Activated gamma-delta T cell treated with Interleukin-2 at 50 U/mL for 16 hours (primary cell): ENCODE results near the gene OPCML.

Experiments used
- DNase-seq: peaks from one replicate; pipeline ENCODE4 v3.0.0-alpha.2; 2020

The OPCML gene

DNA sequence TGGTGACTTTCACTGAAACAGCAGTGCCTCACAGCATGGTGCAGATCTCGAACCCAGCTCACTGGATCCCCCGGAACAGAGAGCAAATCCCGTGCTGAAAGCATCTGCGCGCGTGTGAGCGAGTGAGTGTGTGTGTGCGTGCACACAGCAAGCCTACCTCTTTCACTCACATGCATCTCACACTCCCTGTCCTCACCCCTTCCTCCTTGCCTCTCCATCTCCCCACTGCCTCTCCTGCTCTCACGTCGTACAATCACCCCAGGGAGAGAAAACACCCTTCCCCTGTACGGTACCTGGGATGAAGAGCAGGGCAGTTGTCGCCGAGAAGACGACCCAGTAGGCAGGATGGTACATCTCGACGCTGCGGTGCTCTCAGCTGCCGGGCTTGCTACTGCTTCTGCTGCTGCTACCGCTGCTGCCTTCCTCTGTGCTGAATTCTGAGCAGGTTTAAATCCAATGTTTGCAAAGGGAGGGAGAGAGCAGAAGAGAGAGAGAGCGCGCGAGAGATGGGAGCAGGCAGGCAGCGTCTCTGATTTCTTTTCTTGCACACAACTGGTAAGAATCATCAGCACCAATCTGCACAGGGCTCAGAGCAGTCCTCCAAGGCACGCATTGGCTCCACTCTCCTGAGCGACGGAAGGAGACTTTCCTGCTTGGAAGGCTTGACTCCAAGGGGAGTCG, at the start of gene OPCML:
TSS of gene OPCML (minus strand) at position 531 of the 681 bp plus-strand sequence.
- no peak for DNase-seq

DNA sequence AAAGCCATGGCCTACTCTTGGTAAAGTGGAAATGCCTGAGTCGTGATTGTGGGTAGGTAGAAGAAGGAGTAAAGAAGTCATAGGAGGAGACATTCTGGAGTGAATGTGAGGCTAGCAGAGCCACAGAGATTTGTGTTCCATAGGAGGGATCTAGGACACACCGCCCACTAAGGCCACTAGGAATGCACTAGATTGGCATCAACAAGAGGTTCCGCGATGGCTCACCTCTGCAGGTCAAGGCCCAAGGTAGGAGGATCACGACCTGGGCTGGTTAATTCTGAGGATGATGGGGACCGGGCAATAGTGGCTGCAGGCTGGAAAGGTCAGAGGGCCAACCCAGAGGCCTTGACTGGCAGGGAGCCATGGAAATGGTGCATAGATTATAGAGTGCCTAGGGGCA, 48.8 kb upstream of the OPCML start:
- DNase-seq, result no peak

DNA sequence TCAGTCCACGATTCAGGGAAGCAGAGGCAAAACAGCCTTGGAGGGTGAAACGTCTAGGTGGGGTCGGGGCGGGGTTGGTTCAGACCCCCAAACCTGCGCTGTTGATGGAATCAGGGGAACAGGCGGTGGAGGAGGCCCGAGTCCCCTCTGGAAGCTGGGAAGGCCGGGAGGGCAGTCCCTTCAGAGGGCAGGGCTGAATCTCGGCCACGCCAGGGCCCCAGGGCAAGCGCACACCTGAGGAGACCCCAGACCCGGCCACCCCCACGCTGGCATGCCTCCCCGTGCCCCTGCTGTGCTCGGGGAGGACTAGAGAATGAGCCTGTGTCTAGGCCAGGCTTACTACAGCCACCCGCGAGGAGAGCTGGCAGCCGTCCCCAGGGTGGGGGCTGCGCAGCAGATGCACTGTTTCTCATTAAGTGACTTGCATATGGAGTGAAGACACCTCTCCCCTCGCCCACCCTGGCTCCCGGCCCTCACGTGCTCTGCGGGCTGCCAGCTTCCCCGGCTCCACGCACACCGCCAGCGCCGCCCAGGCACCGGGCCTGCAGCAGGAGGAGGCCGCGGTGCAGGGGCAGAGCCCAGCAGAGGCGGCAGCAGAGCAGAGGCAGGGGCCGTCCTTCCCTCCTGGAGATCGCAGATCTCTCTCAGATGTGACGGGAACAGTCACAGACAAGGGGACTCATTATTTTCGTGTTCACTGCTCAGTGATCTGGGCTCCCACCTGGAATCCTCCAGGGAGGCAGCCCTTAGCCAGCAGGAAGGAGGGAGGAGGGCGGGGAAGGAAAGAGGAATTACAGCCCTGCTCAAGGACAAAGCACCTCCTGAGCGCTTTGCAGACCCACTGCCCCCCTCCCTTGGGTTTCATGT, 47.1 kb upstream of the OPCML start:
- no peak for DNase-seq

DNA sequence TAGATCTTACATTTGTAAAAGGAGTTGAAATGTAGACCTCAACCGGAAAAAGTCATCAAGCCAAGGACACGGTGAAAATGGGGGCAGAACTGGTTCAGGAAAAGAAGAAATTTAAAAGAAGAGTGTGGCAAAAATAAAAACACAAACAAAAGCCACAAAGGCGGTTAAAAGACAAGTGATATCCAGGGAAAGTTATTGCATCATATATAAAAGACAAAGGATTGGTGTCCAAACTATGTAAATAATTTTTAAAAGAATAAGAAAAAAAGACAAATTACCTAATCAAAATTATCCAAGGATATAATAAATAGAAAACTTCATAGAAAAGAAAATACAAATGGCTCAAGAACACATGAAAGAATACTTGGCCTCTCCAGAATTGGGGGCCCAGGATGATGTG, 45.1 kb upstream of the OPCML start:
- no peak for DNase-seq

DNA sequence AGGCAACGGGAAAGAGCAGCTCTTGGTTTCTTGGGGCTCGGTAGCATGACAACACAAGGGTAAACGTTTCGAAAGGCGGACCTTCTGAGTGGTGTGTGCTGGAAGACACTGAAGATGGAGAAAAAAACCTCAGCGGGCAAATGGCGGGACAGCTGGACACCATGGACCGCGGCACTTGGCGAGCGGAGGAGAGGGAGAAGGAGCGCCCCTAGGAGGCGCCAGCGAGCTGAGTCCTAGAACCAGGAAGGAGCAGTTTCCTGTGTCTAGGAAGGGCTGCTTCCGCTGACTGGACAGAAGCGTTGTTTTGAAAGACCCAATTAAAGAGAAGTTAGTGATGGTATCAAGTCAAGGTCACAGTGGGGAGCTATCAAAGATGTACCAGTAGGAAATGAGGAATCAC, 44.0 kb upstream of the OPCML start:
- DNase-seq, result no peak

DNA sequence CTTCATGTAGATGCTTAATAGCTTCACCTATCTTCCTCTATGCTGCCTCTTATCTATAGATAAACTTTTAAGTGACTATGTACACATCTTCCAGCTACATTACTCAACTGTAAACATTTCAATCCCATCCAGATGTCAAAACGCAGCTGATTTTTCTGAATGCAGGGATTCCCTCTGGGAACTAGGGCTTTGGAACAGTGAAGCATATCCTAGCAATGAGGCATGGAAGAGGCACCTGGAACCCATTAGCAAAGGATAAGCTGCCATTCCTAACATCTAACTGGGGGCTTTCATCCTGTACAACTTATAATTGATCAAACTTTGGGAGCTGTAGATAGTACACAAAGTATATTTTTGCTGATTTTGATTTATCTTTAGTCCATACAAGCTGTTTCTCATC, 40.8 kb upstream of the OPCML start:
- DNase-seq, result no peak

DNA sequence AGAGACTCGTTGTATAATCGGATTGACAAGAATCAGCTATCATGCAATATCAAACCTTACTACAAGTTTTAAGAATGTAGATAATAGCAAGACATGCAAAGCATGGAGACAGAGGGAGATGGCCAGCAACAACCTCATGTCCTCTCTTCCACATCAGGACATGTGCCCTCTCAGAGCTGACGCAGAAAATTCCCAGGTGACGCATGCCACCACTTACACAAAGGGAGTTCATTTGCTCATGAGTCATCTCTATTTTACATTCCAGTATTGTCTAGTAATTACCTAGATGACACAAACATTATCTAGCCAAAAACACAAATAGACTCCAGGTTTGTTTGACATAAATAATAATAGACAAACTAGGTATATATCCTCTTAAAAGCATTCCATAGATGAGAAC, 38.1 kb upstream of the OPCML start:
- DNase-seq, result no peak

DNA sequence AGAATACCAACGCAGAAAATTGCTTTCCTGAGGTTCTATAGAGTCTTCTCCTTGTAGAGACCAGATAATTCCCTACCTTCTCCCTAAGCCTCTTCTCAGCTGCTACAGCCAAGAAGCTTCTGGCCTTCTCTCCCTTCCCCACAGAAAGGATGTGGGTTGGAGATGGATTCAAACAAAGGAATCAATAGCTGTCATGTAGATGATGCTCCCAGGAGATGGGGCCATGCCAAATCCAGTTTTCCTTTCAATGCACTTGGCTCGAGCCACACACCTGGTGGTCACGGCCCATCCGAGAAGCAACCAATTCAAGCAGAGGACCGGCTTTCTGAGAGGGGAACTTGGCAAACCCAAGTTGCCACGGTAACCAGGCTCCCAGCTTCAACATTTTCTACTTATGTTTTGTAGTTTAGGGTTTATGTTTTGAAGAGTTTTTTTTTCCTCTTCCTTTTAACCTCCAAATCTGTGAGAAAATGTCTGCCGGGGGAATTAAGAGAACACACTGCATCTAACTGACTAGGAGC, 31.3 kb upstream of the OPCML start:
- DNase-seq, result no peak

DNA sequence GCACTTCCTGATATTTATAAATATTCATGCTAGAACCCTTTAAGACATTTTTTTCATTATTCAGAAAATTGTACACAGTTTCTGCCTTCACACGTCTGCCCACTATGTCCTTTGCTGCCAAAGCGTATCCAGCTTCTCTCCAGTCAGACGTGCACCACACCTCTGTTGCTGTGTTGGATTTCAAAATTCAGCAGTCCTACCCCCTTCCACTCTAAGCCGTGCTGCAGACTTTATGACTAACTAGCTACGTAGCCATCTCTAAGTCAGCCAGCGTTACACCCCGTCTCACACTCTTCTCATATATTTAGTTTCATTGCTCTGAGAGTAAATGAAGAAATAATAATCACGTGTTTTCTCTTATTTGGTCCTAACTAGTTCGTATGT, 28.2 kb upstream of the OPCML start:
- DNase-seq, result no peak

DNA sequence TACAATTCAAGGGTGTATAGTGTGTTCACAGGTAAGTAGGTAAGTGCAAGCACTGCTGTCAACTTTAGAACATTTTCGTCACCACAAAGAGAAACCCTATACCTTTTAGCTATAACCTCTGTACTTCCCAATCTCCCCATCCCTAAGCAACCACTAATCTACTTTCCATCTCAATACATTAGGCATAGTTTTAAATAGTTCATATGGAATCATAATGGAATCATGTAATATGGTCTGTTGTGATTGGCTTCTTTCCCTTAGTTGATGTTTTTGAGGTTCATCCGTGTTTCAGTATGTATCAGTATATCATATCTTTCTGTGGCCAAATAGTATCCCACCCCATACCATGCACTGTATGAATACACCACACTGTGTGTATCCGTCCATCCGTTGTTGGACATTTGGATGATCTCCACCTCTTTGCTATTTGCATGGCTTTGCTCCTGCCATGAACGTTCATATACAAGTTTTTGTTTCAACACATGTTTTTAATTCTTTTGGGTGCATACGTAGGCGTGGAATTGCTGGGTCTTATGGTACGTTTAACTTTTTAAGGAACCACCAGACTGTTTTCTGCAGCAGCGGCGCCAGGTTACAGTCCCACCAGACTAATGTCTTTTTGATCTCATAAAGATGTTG, 27.7 kb upstream of the OPCML start:
- DNase-seq, result no peak

DNA sequence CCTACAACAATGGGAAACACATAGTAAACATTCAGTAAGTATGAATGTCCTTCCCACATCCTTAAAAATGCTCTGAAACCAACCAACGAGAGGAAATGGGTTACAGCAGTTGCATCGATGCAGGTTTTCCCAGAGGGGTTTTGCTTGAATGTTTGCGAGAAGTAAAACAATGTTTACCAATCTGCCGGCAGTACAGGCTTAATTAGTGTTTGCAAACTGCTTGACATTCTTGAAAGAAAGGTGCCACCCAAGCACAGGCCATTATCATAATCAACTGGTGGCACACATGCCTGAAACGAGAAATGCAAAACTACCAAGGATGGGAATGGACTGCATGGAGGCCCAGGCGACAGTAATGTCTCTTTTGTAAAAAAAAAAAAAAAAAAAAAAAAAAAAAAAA, 27.1 kb upstream of the OPCML start:
- no peak for DNase-seq

DNA sequence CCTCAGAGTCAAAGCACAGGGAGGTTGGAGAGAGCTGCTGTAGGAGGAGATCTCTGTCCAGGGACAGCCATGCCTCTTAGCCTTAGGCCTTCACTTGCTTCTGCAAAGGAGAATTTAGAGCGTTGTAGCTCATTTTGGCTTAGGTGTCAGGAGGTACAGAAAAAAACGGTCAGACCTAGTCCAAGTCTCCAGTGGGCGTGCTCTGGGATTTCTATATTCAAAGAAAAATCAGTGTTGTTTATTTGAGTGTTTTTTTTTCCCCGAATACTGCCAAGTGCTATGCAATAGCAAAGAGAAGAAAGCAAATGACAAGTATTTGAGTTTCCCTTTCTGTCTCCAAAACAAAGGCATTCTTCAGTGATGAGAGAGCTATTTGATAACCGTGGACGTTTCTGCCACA, 22.7 kb upstream of the OPCML start:
- DNase-seq, result no peak

DNA sequence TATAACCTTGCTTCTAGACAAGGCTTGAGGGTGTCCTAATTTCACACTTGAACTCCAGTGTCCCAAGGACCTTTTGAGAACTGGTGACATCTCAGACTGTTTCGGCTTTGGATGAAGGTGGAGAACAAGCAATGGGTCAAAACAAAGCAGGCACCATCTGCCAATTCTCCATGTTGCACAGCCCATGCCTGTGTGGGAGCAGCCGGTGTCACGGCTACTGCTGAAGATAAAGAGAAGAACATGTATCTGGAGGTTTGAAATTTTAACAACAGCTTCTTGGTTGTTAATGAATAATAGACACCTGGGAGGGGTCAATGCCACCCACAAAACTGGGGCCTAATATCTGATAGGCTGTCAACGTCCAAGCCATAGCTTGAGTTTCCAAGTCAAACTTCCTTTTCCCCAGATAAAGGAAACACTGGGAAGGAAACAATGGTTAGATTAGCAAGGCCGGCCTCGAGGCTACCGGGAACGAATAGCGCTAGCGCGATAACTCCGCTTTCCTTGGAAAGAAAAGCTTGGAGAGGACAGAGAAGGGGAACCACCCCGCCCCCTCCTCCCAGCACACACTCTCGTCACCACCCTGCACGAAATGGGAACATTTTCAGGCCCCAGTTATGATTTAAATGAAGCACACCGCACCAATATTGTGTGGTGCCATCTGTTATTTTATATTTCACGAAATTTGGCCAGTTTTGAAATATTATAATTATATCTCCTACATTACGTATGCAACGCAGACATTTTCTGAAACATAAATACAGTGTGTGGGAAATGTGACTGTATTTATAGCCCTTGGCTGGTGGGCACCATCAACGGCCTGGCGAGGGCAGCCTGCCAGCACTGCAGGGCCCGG, 21.8 kb upstream of the OPCML start:
- no peak for DNase-seq

DNA sequence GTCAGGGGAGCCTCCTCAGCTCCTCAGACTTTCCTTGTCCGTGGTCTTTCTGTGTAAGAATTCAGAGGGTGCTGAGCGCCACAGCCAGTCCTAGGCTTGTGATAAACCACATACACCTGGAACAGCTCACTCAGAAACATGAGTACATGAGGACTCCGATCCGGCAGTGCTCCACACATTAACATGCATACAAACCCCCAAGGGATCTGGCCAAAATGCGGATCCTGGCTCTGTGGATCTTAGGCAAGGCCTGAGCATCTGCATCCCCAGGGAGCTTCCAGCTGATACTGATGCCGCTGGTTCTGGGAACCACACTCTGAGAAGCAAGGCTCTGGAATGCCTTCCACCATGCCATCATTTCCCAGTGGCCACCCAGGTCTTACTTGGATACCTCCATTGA, 20.6 kb upstream of the OPCML start:
- no peak for DNase-seq

DNA sequence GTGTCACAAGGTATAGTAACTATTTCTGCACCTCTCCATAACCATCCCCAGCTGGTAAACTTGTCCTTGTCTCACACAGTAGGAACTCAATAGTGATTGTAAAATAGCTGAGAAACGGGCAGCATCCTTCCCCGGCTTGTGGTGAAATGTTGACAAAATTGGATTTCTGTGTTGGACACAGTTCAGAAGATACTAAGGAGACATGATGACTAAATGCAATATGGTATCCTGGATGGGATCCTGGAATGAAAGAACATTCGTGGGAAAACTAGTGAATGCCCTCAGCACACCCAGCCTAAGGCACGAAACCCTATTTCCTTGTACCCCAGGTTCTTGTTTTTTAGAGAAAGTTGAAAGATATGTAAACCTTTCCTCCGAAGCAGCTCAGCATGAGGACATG, 18.8 kb upstream of the OPCML start:
- no peak for DNase-seq

DNA sequence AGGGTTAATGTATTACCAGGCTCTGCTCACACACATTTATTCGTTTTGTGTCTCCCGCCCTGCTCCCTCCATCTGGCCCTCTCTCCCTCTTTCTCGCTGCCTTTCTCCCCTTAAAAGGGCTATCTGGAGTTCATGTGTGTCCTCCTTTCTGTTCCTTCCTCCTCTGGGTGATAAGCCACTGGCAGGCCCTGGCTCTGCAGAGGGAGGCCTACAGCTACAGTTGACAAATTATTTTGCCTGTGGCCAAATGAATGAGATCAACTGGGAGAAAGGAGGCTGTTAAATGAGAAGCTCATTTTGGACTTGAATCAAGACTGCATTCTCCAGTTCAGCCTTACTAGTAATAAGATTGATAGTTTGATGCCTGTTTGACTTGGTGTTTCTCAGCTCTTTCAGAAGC, 17.5 kb upstream of the OPCML start:
- DNase-seq, result no peak

DNA sequence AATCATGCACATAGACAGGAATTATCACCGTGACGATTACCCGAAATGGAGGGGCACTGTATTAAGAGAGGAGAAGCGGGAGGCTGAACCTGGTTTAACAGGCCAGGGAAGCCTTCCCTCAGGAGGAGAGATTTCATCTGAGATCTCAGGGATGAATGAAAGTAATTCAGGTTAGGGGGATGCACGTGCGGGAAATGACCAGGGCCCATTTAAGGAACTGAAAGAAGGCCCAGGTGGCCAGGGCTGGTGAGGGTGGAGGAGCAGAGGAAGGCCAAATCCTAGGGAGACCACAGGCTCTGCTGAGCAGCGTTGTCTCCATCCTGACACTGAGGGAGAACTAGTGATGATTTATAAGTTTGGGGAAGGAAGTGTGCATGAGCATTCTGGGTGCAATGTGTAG, 16.3 kb upstream of the OPCML start:
- DNase-seq, result no peak

DNA sequence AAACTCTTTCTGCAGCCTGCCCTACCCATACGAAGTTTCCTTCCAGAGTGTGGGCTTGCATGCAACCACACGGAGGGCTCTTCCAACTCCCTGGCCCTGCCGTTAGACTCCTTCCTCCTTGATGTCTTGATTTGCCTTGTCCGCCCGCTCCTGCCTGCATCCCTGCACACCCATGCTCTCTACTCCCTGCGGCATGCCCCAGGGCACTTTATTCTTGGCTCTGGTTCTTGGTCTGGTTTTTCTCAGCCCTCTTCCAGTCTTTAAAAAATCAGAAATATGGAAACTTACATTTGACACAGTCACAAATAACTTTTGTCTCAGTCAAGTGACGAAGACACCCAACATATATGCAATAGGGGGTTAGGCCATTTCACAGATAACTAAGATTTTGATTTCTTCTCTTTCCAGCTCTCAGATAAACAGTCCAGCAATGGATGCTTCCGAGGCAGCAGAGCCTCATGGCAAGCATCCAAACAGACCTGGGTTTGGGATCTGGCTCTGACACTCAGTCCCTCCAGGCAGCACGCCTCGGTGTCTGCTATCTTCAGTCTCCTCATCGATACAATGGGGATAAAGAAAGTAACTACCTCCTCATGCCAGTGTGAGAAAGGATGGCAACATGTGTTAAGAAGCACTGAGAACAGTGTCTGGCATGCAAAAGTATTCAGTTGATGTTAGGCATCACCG, 15.7 kb upstream of the OPCML start:
- no peak for DNase-seq

DNA sequence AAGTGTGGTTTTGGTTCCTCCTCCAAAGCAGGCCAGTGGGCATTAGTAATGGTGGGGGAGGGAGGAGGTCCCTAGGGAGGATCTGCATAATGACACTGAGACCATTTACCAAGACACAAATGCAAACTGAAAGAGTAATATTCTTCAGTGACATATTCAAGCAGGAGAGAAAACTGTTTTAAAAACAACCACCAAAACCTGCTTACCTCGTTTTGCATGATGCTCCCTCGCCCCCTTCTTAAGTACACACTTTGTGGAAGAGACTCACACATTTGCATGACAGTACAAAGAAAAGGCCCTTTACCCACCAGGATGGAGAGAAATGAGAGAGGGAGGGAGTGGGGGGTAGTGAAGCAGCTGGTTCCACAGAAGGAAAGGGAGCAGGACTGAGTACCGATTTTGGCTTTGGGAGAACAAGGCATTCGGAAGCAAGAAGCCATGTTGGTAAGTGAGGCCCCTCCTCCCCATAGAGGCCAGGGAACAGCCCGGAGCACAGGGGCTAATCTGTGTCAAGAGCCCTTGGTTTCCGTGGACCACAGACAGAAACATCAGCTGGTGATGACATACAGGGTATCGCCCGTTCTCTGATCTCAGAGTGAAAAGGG, 13.0 kb upstream of the OPCML start:
- no peak for DNase-seq

DNA sequence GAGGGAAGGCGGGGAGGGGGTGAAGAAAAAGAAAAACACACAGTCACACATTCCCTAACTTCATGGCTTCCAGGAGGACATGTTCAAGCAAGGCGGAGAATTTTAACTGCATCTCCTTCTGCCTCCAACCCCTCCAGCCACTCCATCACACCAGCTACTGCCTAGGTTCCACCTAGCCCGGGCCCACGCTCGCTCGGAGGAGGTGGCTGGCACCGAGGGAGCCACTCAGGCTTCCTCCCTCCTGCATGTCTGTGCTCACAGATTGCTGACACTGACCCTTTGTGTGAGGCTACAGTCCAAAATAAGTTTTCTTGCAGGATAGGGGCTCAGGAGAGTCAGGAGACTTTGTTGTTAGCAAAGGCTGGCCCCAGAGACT, 9.4 kb upstream of the OPCML start:
- no peak for DNase-seq

DNA sequence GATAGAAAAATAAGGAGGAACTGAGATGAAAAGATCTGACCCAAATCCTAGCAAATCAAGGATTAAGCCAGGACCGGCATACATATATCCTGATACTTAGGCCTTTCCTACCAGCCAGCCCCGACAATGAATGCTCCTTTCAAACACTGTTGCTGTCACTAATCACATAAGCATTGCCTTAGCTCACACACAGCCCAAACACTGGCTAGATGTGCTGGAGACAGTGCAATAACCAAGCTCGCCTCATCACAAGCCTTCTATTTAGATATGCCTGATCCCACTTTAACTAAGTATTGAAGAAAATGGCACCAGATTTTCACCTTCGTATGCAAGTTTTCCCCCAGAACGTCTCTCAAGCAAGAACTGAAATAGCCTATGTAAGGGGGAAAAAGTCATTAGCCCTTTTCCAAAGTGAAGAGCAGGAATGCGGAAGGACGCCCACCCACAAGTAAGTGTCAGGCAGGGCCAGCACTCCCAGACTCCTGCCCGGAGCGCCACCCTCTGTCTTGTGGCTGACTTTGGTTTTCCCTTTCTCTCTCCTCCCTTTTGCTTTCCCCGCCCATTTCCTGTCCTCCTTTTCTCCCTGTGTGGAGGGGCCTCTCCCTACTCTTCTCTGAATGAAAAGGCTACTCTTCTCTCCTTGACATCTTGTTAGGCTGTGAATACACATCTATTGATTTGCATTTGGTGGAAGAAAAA, 8.9 kb upstream of the OPCML start:
- DNase-seq, result no peak
